PC-3 (cell line): Measurements from ENCODE around the gene C11orf54.

ENCODE experiments used
- EZH2 ChIP-seq: fragments of 300-600 bp; sonication (generic); IDR thresholded peaks from one replicate; pipeline ENCODE4 v1.6.1; 2017; ENCODE audit warnings: antibody characterized with exemption, mild to moderate bottlenecking, low read length; ENCODE audit not compliant: unreplicated experiment
- EZH2phosphoT487 ChIP-seq: fragments of 300-600 bp; sonication (generic); IDR thresholded peaks from 2 replicates; pipeline ENCODE4 v1.6.1; 2018; ENCODE audit warnings: mild to moderate bottlenecking, antibody characterized with exemption, low read length, borderline replicate concordance
- TF ChIP-seq, protein P1 (sequence below): fragments of 300-600 bp; sonication (generic); conservative IDR thresholded peaks from 2 replicates; pipeline ENCODE4 v1.5.1; 2017; ENCODE audit warnings: antibody characterized with exemption, low read depth, mild to moderate bottlenecking, low read length

DNA sequence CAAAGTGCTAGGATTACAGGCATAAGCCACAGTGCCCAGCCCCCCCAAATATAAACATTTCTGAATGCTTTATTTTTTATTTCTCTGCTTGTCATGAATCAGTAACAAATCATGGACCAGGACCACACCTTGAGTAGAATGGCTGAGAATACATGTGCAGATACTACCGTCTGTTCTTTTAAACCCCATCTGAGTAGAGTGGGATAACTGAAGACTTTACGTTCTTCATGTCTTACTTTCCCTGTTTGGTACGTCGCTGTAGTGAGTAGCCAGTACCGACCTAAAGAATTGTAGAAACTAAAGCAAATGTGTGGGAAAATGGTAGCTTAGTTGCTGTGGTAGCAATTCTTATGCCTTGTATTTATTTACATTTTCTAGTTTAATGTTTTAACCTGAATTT lies 72.5 kb downstream of the C11orf54 start:
- TF ChIP-seq, protein P1, sequence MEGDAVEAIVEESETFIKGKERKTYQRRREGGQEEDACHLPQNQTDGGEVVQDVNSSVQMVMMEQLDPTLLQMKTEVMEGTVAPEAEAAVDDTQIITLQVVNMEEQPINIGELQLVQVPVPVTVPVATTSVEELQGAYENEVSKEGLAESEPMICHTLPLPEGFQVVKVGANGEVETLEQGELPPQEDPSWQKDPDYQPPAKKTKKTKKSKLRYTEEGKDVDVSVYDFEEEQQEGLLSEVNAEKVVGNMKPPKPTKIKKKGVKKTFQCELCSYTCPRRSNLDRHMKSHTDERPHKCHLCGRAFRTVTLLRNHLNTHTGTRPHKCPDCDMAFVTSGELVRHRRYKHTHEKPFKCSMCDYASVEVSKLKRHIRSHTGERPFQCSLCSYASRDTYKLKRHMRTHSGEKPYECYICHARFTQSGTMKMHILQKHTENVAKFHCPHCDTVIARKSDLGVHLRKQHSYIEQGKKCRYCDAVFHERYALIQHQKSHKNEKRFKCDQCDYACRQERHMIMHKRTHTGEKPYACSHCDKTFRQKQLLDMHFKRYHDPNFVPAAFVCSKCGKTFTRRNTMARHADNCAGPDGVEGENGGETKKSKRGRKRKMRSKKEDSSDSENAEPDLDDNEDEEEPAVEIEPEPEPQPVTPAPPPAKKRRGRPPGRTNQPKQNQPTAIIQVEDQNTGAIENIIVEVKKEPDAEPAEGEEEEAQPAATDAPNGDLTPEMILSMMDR = no peak
- TF ChIP-seq EZH2 = no peak
- TF ChIP-seq EZH2phosphoT487 = no peak
